Smooth muscle cell (in vitro differentiated cells): ENCODE results near the gene XXYLT1. TPM values are rescaled to one million over a fixed set of nuclear protein-coding genes. Genes with fewer than 3 reads are reported as not detected.

Experiments used
- DNase-seq: peaks from one replicate; lab custom pipeline; 2025; ENCODE audit not compliant: unreplicated experiment; lab: John Stamatoyannopoulos, UW
- H2AFZ ChIP-seq: fragments of 200-600 bp; sonication (generic); 2 replicates; pipeline ENCODE4 v1.6.0; 2016; ENCODE audit warnings: antibody characterized with exemption, low read depth, mild to moderate bottlenecking
- H3F3A ChIP-seq: fragments of 200-600 bp; sonication (generic); 2 replicates; pipeline ENCODE4 v1.6.0; 2017; ENCODE audit warnings: antibody characterized with exemption, low read depth
- H3K27ac ChIP-seq: fragments of 200-600 bp; sonication (generic); 2 replicates; pipeline ENCODE4 v1.5.1; 2016; ENCODE audit warnings: low read depth, mild to moderate bottlenecking
- H3K27me3 ChIP-seq: fragments of 200-600 bp; sonication (generic); 2 replicates; pipeline ENCODE4 v1.6.1; 2016; ENCODE audit warnings: low read depth, mild to moderate bottlenecking
- H3K36me3 ChIP-seq: fragments of 200-600 bp; sonication (generic); 2 replicates; pipeline ENCODE4 v1.5.1; 2016; ENCODE audit warnings: low read depth
- H3K4me1 ChIP-seq: fragments of 200-600 bp; sonication (generic); 2 replicates; pipeline ENCODE4 v1.5.1; 2016; ENCODE audit warnings: low read depth
- H3K4me2 ChIP-seq: fragments of 200-600 bp; sonication (generic); 2 replicates; pipeline ENCODE4 v1.6.0; 2016; ENCODE audit warnings: mild to moderate bottlenecking
- H3K4me3 ChIP-seq: fragments of 200-600 bp; sonication (generic); 2 replicates; pipeline ENCODE4 v1.5.1; 2016; ENCODE audit warnings: mild to moderate bottlenecking
- H3K79me2 ChIP-seq: fragments of 200-600 bp; sonication (generic); 2 replicates; pipeline ENCODE4 v1.6.0; 2016; ENCODE audit warnings: low read depth, mild to moderate bottlenecking
- H3K9ac ChIP-seq: fragments of 200-600 bp; sonication (generic); 2 replicates; pipeline ENCODE4 v1.6.0; 2016; ENCODE audit warnings: low read depth
- H3K9me3 ChIP-seq: fragments of 200-600 bp; sonication (generic); replicated peaks from 2 replicates; pipeline ENCODE4 v1.5.1; 2016; ENCODE audit warnings: low read depth
- H4K20me1 ChIP-seq: fragments of 200-600 bp; sonication (generic); 2 replicates; pipeline ENCODE4 v1.6.0; 2016; ENCODE audit warnings: low read depth
- CTCF ChIP-seq: fragments of 200-600 bp; sonication (generic); IDR thresholded peaks from 2 replicates; pipeline ENCODE4 v1.5.1; 2017; ENCODE audit warnings: borderline replicate concordance, mild to moderate bottlenecking, antibody characterized with exemption; ENCODE audit not compliant: insufficient read depth, poor library complexity, severe bottlenecking
- WGBS: methylation state at CpG from one replicate; pipeline ENCODE4 v1.1.7; 2016; ENCODE audit warnings: low lambda C conversion rate; 5-methylcytosine and 5-hydroxymethylcytosine counted together
- polyA plus RNA-seq: library from polyadenylated mRNA; unstranded; fragments of >200 nt; fragmentation: Nextera tagmentation; extraction: Ambion mirVana; gene quantifications from 2 replicates; pipeline ENCODE4 v1.2.1, GENCODE V29; 2016
- total RNA-seq: library from RNA; depleted of rRNA; stranded (reverse); fragments of >200 nt; gene quantifications from 2 replicates; pipeline ENCODE4 v1.2.3, GENCODE V29; 2014

Gene XXYLT1
- total and polyA plus RNA-seq, 2 experiments from 2014 or later: 22.2 to 35.4 TPM

- Histone ChIP-seq H3K9ac (no peak overlapping the region), H3K4me2 (peak overlapping the region; percentile 42), H3K4me1 (peaks cover 16% of the 10 kb centered on the region), H4K20me1 (no peaks in the 10 kb centered on the region), H3K36me3 (no peaks in the 10 kb centered on the region), H3K27ac (peak overlapping the region; percentile 99), H3F3A (peaks cover 24% of the 10 kb centered on the region), H2AFZ (no peak overlapping the region), H3K9me3 (no peaks in the 10 kb centered on the region), H3K27me3 (no peaks in the 10 kb centered on the region), H3K79me2 (peaks cover 6% of the 10 kb centered on the region), H3K4me3 (no peak overlapping the region)
- WGBS: 71% methylated on average over 3 of the region's 3 CpGs
- no peak for TF ChIP-seq CTCF
- DNase-seq: no peak
Measured at GRCh38 chr3:195184716-195185421, 86.1 kb downstream of the XXYLT1 start.

GRCh38 chr3:195183071-195183776, 87.7 kb downstream of the XXYLT1 start:
- H3K4me2 ChIP-seq: peak overlapping the region; percentile 71
- no peaks in the 10 kb centered on the region for H3K79me2 ChIP-seq
- H3K36me3 ChIP-seq: no peaks in the 10 kb centered on the region
- H3K9me3 ChIP-seq: no peaks in the 10 kb centered on the region
- no peak for TF ChIP-seq CTCF
- WGBS: 73% methylated on average over 9 of the region's 9 CpGs
- H3K4me3 ChIP-seq: no peak overlapping the region
- H3F3A ChIP-seq: peaks cover 16% of the 10 kb centered on the region
- peaks cover 21% of the 10 kb centered on the region for H3K4me1 ChIP-seq
- peak overlapping the region; percentile 85 for H3K9ac ChIP-seq
- no peak for DNase-seq
- H4K20me1 ChIP-seq: no peaks in the 10 kb centered on the region
- peak overlapping the region; percentile 91 for H3K27ac ChIP-seq
- H3K27me3 ChIP-seq: no peaks in the 10 kb centered on the region
- peak overlapping the region; percentile 1 for H2AFZ ChIP-seq

- Histone ChIP-seq H2AFZ (peak overlapping the region; percentile 1), H3K4me3 (no peak overlapping the region), H3F3A (peaks cover 12% of the 10 kb centered on the region), H3K36me3 (no peaks in the 10 kb centered on the region), H3K79me2 (no peaks in the 10 kb centered on the region), H3K27ac (peak overlapping the region; percentile 91), H3K4me1 (peaks cover 19% of the 10 kb centered on the region), H3K9me3 (no peaks in the 10 kb centered on the region), H3K4me2 (peak overlapping the region; percentile 71), H3K27me3 (no peaks in the 10 kb centered on the region), H4K20me1 (no peaks in the 10 kb centered on the region), H3K9ac (peak overlapping the region; percentile 85)
- TF ChIP-seq CTCF: no peak
- WGBS: 3% methylated on average over 5 of the region's 5 CpGs
- no peak for DNase-seq
Measured at GRCh38 chr3:195182470-195182795, 88.5 kb downstream of the XXYLT1 start.
